Fibroblast of mammary gland (primary cell): ENCODE measurements around the gene SYNE2.
A peak's percentile ranks its signal among the peaks of the same experiment; 100 is the strongest.

Experiments used
- DNase-seq: peaks from one replicate; pipeline ENCODE4 v3.0.0-alpha.2; 2010; ENCODE audit warnings: low read depth
- H3K4me3 ChIP-seq: 2 replicates; pipeline ENCODE4 v1.5.1; 2011; ENCODE audit warnings: low read depth, mild to moderate bottlenecking, low read length, moderate library complexity; ENCODE audit not compliant: control insufficient read depth
- TF ChIP-seq, protein P1 (sequence below): conservative IDR thresholded peaks from 2 replicates; pipeline ENCODE4 v1.5.1; 2011; ENCODE audit warnings: low read depth, low read length, inconsistent platforms; ENCODE audit not compliant: control insufficient read depth, insufficient read depth

The SYNE2 gene

DNA sequence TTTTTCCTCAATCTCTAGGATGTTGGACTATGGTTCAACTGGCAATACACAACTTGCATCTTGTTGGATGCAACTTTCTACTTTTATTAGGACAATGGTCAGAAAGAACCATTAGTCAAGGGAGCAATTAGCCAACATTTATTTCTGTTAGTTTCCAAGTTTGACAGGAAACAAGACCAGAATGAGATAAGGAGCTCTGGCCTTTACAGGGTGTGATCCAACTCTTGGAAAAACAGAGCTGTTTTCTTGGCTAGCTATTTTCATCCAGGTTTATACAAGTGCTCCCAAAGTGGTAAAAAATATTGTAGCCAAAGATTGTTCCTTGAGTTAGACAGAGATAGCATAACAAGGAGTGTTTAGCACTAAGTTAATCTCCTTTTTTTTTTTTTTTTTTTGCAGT lies 3.9 kb upstream of the SYNE2 start:
- TF ChIP-seq, protein P1, sequence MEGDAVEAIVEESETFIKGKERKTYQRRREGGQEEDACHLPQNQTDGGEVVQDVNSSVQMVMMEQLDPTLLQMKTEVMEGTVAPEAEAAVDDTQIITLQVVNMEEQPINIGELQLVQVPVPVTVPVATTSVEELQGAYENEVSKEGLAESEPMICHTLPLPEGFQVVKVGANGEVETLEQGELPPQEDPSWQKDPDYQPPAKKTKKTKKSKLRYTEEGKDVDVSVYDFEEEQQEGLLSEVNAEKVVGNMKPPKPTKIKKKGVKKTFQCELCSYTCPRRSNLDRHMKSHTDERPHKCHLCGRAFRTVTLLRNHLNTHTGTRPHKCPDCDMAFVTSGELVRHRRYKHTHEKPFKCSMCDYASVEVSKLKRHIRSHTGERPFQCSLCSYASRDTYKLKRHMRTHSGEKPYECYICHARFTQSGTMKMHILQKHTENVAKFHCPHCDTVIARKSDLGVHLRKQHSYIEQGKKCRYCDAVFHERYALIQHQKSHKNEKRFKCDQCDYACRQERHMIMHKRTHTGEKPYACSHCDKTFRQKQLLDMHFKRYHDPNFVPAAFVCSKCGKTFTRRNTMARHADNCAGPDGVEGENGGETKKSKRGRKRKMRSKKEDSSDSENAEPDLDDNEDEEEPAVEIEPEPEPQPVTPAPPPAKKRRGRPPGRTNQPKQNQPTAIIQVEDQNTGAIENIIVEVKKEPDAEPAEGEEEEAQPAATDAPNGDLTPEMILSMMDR: no peak
- DNase-seq: no peak
- H3K4me3 ChIP-seq: no peak overlapping the region

DNA sequence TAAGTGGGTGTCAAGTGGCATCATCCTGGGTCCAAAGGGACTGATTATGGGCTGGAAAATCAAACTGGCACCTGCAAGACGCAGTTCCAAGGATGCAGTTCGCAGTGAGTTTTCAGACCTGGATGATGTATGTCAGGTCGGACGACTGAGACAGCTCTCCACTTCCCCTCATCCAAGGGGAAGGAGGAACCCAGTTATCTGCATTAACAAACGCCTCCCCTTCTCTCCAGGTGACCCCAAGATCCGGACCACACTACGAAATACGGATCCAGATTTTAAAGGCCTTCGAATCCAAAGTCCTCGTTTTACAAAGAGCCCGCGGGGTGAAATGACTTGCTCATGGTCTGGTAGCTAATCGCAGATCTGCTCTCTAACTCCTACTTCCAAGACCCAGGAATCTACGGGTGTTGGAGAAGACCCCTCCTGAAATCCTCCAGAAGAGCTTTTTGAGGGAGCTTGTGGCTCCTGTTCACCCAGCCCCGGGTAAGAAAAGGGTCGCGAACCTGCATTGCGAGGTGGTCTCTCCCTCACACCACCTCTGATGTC lies 460 bp upstream of the SYNE2 start:
- peak overlapping the region; percentile 44 for H3K4me3 ChIP-seq
- TF ChIP-seq, protein P1: no peak
- no peak for DNase-seq

DNA sequence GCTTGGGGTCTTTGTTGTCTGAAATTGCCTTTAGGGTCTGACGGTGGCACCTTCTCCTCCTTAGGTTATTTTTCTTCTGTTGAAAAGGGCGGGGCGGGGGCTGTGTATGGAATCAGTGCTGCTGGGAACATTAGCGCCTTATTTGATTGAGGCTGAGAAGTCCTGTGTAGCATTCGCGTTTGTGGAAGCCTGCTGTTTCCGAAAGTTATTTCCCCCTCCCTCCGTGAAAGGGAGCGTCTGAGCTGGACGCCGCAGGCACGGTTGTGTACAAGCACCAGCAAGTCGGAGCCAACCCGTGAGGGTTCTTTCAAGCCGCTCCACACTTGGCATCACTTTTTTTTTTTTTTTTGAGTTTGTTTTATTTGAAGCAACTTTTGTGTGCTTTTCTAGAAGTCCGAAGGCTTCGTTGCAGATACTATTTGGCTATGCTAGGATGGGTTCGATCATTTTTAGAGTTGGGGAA lies 1.1 kb downstream of the SYNE2 start:
- peak overlapping the region; percentile 58 for H3K4me3 ChIP-seq
- DNase-seq: peak; percentile 35

DNA sequence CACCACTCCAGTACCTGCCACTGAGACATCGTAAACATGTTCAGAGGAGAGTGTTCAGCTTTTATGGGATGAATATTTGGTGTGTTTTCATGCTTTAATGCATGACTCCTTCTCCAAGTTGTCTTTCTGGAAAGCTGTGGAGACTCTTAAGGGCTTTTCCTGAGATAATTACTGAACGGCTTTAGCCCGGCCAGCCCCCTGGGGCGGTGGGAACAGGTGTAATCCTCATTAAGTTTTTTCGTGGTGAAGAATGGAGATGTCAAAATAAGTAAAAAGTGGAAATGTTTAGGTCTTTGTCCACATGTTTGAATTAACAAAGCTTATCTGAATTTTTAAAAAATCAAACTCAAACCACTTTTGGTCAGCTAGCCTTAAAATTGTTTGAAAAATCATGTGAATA lies 1.5 kb downstream of the SYNE2 start:
- no peak for DNase-seq
- H3K4me3 ChIP-seq: peak overlapping the region; percentile 58

More for the DNA sequence above, 1.1 kb downstream of the SYNE2 start:
- TF ChIP-seq, protein P1: no peak

DNA sequence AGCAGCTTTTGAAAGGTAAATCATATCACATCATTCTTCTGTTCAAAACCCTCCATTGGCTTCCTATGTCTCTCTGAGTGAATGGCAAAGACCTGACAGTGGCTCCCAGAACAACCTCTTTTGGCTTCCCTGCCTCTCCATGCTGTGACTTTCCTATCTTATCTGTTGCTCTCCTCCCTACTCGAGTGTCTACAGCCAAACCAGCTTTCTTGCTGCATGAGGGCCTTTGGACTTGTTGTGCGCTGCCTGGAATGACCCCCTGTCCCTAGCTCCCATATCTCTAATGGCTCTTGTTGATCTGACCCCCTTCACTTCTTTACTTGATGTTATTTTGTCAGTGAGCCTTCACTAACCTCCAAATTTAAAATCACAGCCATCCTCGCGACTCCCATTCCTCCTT lies 2.5 kb downstream of the SYNE2 start:
- DNase-seq: no peak
- no peak overlapping the region for H3K4me3 ChIP-seq
- TF ChIP-seq, protein P1: no peak

More for the DNA sequence above, 1.5 kb downstream of the SYNE2 start:
- TF ChIP-seq, protein P1: no peak

DNA sequence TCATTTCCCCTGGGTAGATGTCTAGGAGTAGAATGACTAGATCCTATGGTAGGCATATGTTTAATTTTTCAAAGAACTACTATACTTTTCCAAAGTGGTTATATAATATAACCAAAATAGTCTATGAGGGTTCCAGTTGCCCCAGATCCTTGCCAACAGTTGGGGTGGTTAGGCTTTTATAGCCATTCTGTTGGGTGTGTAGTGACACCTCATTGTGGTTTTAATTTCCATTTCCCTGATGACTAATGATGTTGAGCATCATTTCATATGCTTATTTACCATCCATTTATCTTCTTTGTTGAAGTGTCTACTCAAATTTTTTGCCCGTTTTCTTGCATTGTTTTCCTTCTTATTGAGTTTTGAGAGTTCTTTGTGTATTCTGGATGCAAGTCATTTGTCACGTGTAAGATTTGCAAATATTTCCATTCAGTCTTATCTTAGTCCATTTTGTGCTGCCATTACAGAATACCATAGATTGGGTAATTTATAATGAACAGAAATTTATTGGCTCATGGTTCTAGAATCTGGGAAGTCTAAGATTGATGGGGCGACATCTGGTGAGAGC lies 4.7 kb downstream of the SYNE2 start:
- TF ChIP-seq, protein P1: no peak
- no peak overlapping the region for H3K4me3 ChIP-seq
- peak; percentile 28 for DNase-seq
